ENCODE data around the gene COPRS.

COPRS gene
- total RNA-seq = 1.7 to 47.6 (median 6.6) reads per million in 3 experiments

- peak; percentile 65 for DNase-seq
Observed at GRCh38 chr17:31858642-31859486, at the start of gene COPRS. COPRS (minus strand) TSS chr17:31859244; CDS start chr17:31859199, 45 bp downstream.

- no peak for DNase-seq
Observed at GRCh38 chr17:31908386-31908785, 49.3 kb upstream of the COPRS start.

GRCh38 chr17:31907342-31907962 is 48.4 kb upstream of the COPRS start:
- no peak for DNase-seq

GRCh38 chr17:31903401-31903800 is 44.4 kb upstream of the COPRS start:
- no peak for DNase-seq

- no peak for DNase-seq
Observed at GRCh38 chr17:31902693-31903092, 43.6 kb upstream of the COPRS start.

- no peak for DNase-seq
Observed at GRCh38 chr17:31900877-31901276, 41.8 kb upstream of the COPRS start.

- no peak for DNase-seq
Observed at GRCh38 chr17:31888124-31888523, 29.1 kb upstream of the COPRS start.

- no peak for DNase-seq
Observed at GRCh38 chr17:31882571-31882970, 23.5 kb upstream of the COPRS start.

GRCh38 chr17:31880311-31880710 is 21.3 kb upstream of the COPRS start:
- no peak for DNase-seq

- no peak for DNase-seq
Observed at GRCh38 chr17:31878703-31879073, 19.6 kb upstream of the COPRS start.

GRCh38 chr17:31877911-31878702 is 19.1 kb upstream of the COPRS start:
- DNase-seq = no peak

- no peak for DNase-seq
Observed at GRCh38 chr17:31877341-31877740, 18.3 kb upstream of the COPRS start.

- DNase-seq = no peak
Observed at GRCh38 chr17:31875081-31875480, 16.0 kb upstream of the COPRS start.

GRCh38 chr17:31869797-31870568 is 10.9 kb upstream of the COPRS start:
- no peak for DNase-seq

GRCh38 chr17:31869031-31869430 is 10.0 kb upstream of the COPRS start:
- no peak for DNase-seq

GRCh38 chr17:31859487-31860008 is 504 bp upstream of the COPRS start:
- DNase-seq = no peak

GRCh38 chr17:31857920-31858641 is 963 bp downstream of the COPRS start:
- no peak for DNase-seq

- no peak for DNase-seq
Observed at GRCh38 chr17:31856750-31857149, 2.3 kb downstream of the COPRS start.

- DNase-seq = no peak
Observed at GRCh38 chr17:31854672-31855071, 4.4 kb downstream of the COPRS start.

- no peak for DNase-seq
Observed at GRCh38 chr17:31853911-31854470, 5.1 kb downstream of the COPRS start.

GRCh38 chr17:31845291-31845690 is 13.8 kb downstream of the COPRS start:
- no peak for DNase-seq
